SK-N-SH (cell line): ENCODE results near the gene ZNF609. TPM values are rescaled to one million over a fixed set of nuclear protein-coding genes. Genes with fewer than 3 reads are reported as not detected.

Source experiments
- CTCF ChIA-PET: fragments of 300-600, 350-600 bp; formaldehyde crosslinking; extraction: SDS; loops from one replicate; lab custom pipeline; 2021; lab: Yijun Ruan, JAX
- POLR2A ChIA-PET: fragments of 350-600 bp; sonication (Branson Sonifier 250); formaldehyde crosslinking; extraction: SDS; loops from one replicate; lab custom pipeline; 2020; ENCODE audit warnings: antibody characterized with exemption, inconsistent platforms; lab: Yijun Ruan, JAX
- DNase-seq: peaks from one replicate; pipeline ENCODE4 v3.0.0; 2012
- H2AFZ ChIP-seq: fragments of 200-600 bp; sonication (generic); 2 replicates; pipeline ENCODE4 v1.8.1; 2016; ENCODE audit warnings: antibody characterized with exemption, mild to moderate bottlenecking, low read depth
- H3F3A ChIP-seq: fragments of 200-600 bp; sonication (generic); replicated peaks from 2 replicates; pipeline ENCODE3; 2016; ENCODE audit warnings: antibody characterized with exemption, mild to moderate bottlenecking; ENCODE audit not compliant: insufficient read depth
- H3K27ac ChIP-seq, 2 experiments: fragments of 200-500 bp in 1 of 2; fragments of 200-600 bp in 1 of 2; sonication (Bioruptor generic) in 1 of 2; sonication (generic), shearing (Covaris generic) in 1 of 2; 2 replicates each; pipeline versions ENCODE4 v1.5.1 to v1.6.1; 2014 to 2016; ENCODE audit warnings: low read depth in 2 of 2, inconsistent platforms in 1 of 2, low read length in 1 of 2, mild to moderate bottlenecking in 1 of 2, mixed read lengths in 1 of 2
- H3K27me3 ChIP-seq: fragments of 200-600 bp; sonication (generic), shearing (Covaris generic); 2 replicates; pipeline ENCODE4 v1.6.1; 2016; ENCODE audit warnings: mixed run types; ENCODE audit not compliant: insufficient read depth
- H3K36me3 ChIP-seq, 2 experiments: fragments of 200-500 bp in 1 of 2; fragments of 200-600 bp in 1 of 2; sonication (Bioruptor generic) in 1 of 2; sonication (generic) in 1 of 2; replicated peaks in 1 of 2; 2 replicates each; pipeline versions ENCODE3 to v1.5.1; 2014 to 2016; ENCODE audit warnings: low read length in 1 of 2, mild to moderate bottlenecking in 1 of 2; ENCODE audit not compliant: insufficient read depth in 2 of 2, control insufficient read depth in 1 of 2
- H3K4me1 ChIP-seq, 2 experiments: fragments of 200-500 bp in 1 of 2; fragments of 200-600 bp in 1 of 2; sonication (Bioruptor generic) in 1 of 2; sonication (generic), shearing (Covaris generic) in 1 of 2; 2 replicates each; pipeline versions ENCODE4 v1.5.1 to v1.6.1; 2014 to 2016; ENCODE audit warnings: low read depth in 1 of 2, low read length in 1 of 2, mixed run types in 1 of 2; ENCODE audit not compliant: insufficient read depth in 2 of 2, control insufficient read depth in 1 of 2
- H3K4me2 ChIP-seq: fragments of 200-600 bp; sonication (generic), shearing (Covaris generic); 2 replicates; pipeline ENCODE4 v1.6.1; 2017; ENCODE audit warnings: mixed run types
- H3K4me3 ChIP-seq, 2 experiments: fragments of 200-500 bp in 1 of 2; fragments of 200-600 bp in 1 of 2; sonication (Bioruptor generic) in 1 of 2; sonication (generic), shearing (Covaris generic) in 1 of 2; 2 replicates each; pipeline versions ENCODE4 v1.5.1 to v1.8.1; 2014 to 2016; ENCODE audit warnings: low read depth in 2 of 2, inconsistent platforms in 1 of 2, low read length in 1 of 2, mild to moderate bottlenecking in 1 of 2, mixed read lengths in 1 of 2, moderate library complexity in 1 of 2
- H3K79me2 ChIP-seq: fragments of 200-600 bp; sonication (generic); 2 replicates; pipeline ENCODE4 v1.8.1; 2017; ENCODE audit warnings: mild to moderate bottlenecking; ENCODE audit not compliant: insufficient read depth
- H3K9ac ChIP-seq: fragments of 200-600 bp; sonication (generic); 2 replicates; pipeline ENCODE4 v1.6.1; 2017; ENCODE audit warnings: mixed run types
- H3K9me2 ChIP-seq: fragments of 200-600 bp; sonication (generic); 2 replicates; pipeline ENCODE4 v1.6.1; 2017; ENCODE audit warnings: mixed run types
- H3K9me3 ChIP-seq: fragments of 200-600 bp; sonication (generic); 2 replicates; pipeline ENCODE4 v1.6.1; 2017; ENCODE audit warnings: mixed run types, mild to moderate bottlenecking, moderate library complexity
- H4K20me1 ChIP-seq: fragments of 200-600 bp; sonication (generic); 2 replicates; pipeline ENCODE4 v1.6.1; 2017; ENCODE audit warnings: mild to moderate bottlenecking, mixed run types; ENCODE audit not compliant: insufficient read depth
- CHD2 ChIP-seq: fragments of 150-350 bp; IDR thresholded peaks from 2 replicates; pipeline ENCODE4 v1.6.1; 2018; ENCODE audit warnings: low read length; ENCODE audit not compliant: partially characterized antibody
- ELF1 ChIP-seq: IDR thresholded peaks from 2 replicates; pipeline ENCODE4 v1.4.0; 2012
- EP300 ChIP-seq, 2 experiments: IDR thresholded peaks; 2 replicates each; pipeline versions ENCODE4 v1.4.0 to v1.6.1; 2012; ENCODE audit warnings: borderline replicate concordance in 1 of 2, low read depth in 1 of 2, low read length in 1 of 2
- FOSL2 ChIP-seq: IDR thresholded peaks from 2 replicates; pipeline ENCODE4 v1.4.0; 2012; ENCODE audit warnings: low read depth, mild to moderate bottlenecking, moderate library complexity, borderline replicate concordance
- FOXJ3 ChIP-seq: sonication (generic); formaldehyde crosslinking; IDR thresholded peaks from 2 replicates; pipeline ENCODE4 v1.5.1; 2020; ENCODE audit warnings: mild to moderate bottlenecking, missing genetic modification reagents
- JUND ChIP-seq: IDR thresholded peaks from 2 replicates; pipeline ENCODE4 v1.4.0; 2012
- MAX ChIP-seq: IDR thresholded peaks from 2 replicates; pipeline ENCODE4 v1.4.0; 2012; ENCODE audit warnings: low read depth
- MEF2A ChIP-seq: IDR thresholded peaks from 2 replicates; pipeline ENCODE4 v1.4.0; 2012; ENCODE audit warnings: low read depth, borderline replicate concordance
- MXI1 ChIP-seq: IDR thresholded peaks from 2 replicates; pipeline ENCODE4 v1.6.1; 2012; ENCODE audit warnings: mild to moderate bottlenecking, low read depth, low read length, improper control_type of control experiment
- NRF1 ChIP-seq: IDR thresholded peaks from 2 replicates; pipeline ENCODE4 v1.6.1; 2012; ENCODE audit warnings: low read depth, mild to moderate bottlenecking, low read length
- PBX3 ChIP-seq: IDR thresholded peaks from 2 replicates; pipeline ENCODE4; 2012
- POLR2AphosphoS5 ChIP-seq: IDR thresholded peaks from 2 replicates; pipeline ENCODE4 v1.6.1; 2012; ENCODE audit warnings: low read depth, low read length
- REST ChIP-seq: IDR thresholded peaks from 2 replicates; pipeline ENCODE4 v1.6.1; 2012; ENCODE audit warnings: mild to moderate bottlenecking, low read depth, low read length, moderate library complexity
- SIN3A ChIP-seq: IDR thresholded peaks from 2 replicates; pipeline ENCODE4 v1.6.1; 2012; ENCODE audit warnings: low read depth, mild to moderate bottlenecking, low read length, moderate library complexity, borderline replicate concordance
- TAF1 ChIP-seq: IDR thresholded peaks from 2 replicates; pipeline ENCODE4 v1.6.1; 2012; ENCODE audit warnings: low read depth, mild to moderate bottlenecking, low read length, moderate library complexity, borderline replicate concordance
- TCF12 ChIP-seq: IDR thresholded peaks from 2 replicates; pipeline ENCODE4 v1.4.0; 2012
- TEAD4 ChIP-seq: IDR thresholded peaks from 2 replicates; pipeline ENCODE4 v1.4.0; 2012; ENCODE audit warnings: mild to moderate bottlenecking, borderline replicate concordance; ENCODE audit not compliant: insufficient read depth
- USF1 ChIP-seq: IDR thresholded peaks from 2 replicates; pipeline ENCODE4 v1.4.0; 2012; ENCODE audit warnings: low read depth, borderline replicate concordance
- YY1 ChIP-seq: IDR thresholded peaks from 2 replicates; pipeline ENCODE4 v1.4.0; 2012; ENCODE audit warnings: low read depth, mild to moderate bottlenecking
- ZBTB33 ChIP-seq: IDR thresholded peaks from 2 replicates; pipeline ENCODE4 v1.4.0; 2012; ENCODE audit warnings: low read depth, borderline replicate concordance
- WGBS: methylation state at CpG from one replicate; pipeline ENCODE4 v1.1.6; 2017; ENCODE audit warnings: low lambda C conversion rate; 5-methylcytosine and 5-hydroxymethylcytosine counted together
- polyA plus RNA-seq, 3 experiments: library from polyadenylated mRNA; depleted of rRNA; stranded (reverse); fragments of >200 nt; gene quantifications; 2 replicates each; pipeline ENCODE4 v1.2.3, GENCODE V29; 2012

ZNF609 gene
- polyA plus RNA-seq, 1 of the 3 experiments (the other 2 are of a cell fraction), result 12.6 TPM

- Histone ChIP-seq H3K9me2 (no peaks in the 10 kb centered on the region), H3K4me3 (no peak overlapping the region), H3K9ac (no peak overlapping the region), H3K4me2 (no peak overlapping the region), H3K4me1 (peaks cover 2 to 5% of the 10 kb centered on the region in 2 experiments; a peak in 1 of 4 replicates), H3F3A (no peaks in the 10 kb centered on the region), H3K27me3 (no peaks in the 10 kb centered on the region), H4K20me1 (peaks cover 6% of the 10 kb centered on the region), H3K79me2 (peaks cover 38% of the 10 kb centered on the region), H3K36me3 (no peaks in the 10 kb centered on the region), H3K27ac (no peak overlapping the region), H3K9me3 (no peaks in the 10 kb centered on the region), H2AFZ (no peak overlapping the region)
- no peak for DNase-seq
- TF ChIP-seq CHD2 (no peak), YY1 (no peak), REST (no peak), USF1 (no peak), POLR2AphosphoS5 (no peak), NRF1 (no peak), JUND (no peak), ZBTB33 (no peak), TEAD4 (no peak), FOSL2 (no peak)
- 92% methylated on average over 2 of the region's 2 CpGs for WGBS
- ChIA-PET CTCF (interaction anchor here (1.0 to 1.3 kb wide), 3 partner anchors 9 to 17 kb away, joined by 3 to 4 read pairs (median 3); no protein-coding TSS in a partner anchor), POLR2A (no interaction called here)
Measured at GRCh38 chr15:64656508-64656907, 196.1 kb downstream of the ZNF609 start.

- no peak overlapping the region for H3K27ac ChIP-seq
- no peak overlapping the region for H2AFZ ChIP-seq
- no peak overlapping the region for H3K4me3 ChIP-seq
- H3K79me2 ChIP-seq, result peaks cover 37% of the 10 kb centered on the region; the same call in 1 of the 2 replicates
- no peaks in the 10 kb centered on the region for H4K20me1 ChIP-seq
- DNase-seq, result no peak
- no peaks in the 10 kb centered on the region for H3K9me3 ChIP-seq
- peaks cover 0 to 13% of the 10 kb centered on the region in 2 experiments; a peak in 1 of 4 replicates for H3K4me1 ChIP-seq
- H3K27me3 ChIP-seq, result no peaks in the 10 kb centered on the region
- CTCF ChIA-PET, result interaction anchor here (0.8 to 1.7 kb wide), 5 partner anchors 9 to 66 kb away, joined by 3 to 13 read pairs (median 6); no protein-coding TSS in a partner anchor
- H3K9ac ChIP-seq, result no peak overlapping the region
- POLR2A ChIA-PET, result no interaction called here
- H3K9me2 ChIP-seq, result no peaks in the 10 kb centered on the region
- no peak overlapping the region for H3K4me2 ChIP-seq
- WGBS, result 83% methylated on average over 1 of the region's 1 CpG
- H3K36me3 ChIP-seq, result peaks cover 0 to under 1% of the 10 kb centered on the region in 2 experiments
- peaks cover 21% of the 10 kb centered on the region for H3F3A ChIP-seq
- TF ChIP-seq MXI1, result no peak
- no peak for TF ChIP-seq PBX3
- no peak for TF ChIP-seq JUND
- no peak for TF ChIP-seq TCF12
- TF ChIP-seq TAF1, result no peak
- TF ChIP-seq MEF2A, result no peak
- no peak for TF ChIP-seq MAX
- no peak for TF ChIP-seq FOXJ3 (CRISPR knock-in tag)
- no peak for TF ChIP-seq ELF1
- TF ChIP-seq TEAD4, result no peak
- TF ChIP-seq EP300 (IDR thresholded peaks at IDR 0.05; ENCODE audit: borderline replicate concordance in 1 of 2, low read depth in 1 of 2, low read length in 1 of 2), result no peak
- no peak for TF ChIP-seq SIN3A
Measured at GRCh38 chr15:64665179-64665578, 204.8 kb downstream of the ZNF609 start.
